ENCODE data around the gene PLCB3. TPM values are rescaled to one million over a fixed set of nuclear protein-coding genes. Genes with fewer than 3 reads are reported as not detected.
A peak's percentile ranks its signal among the peaks of the same experiment; 100 is the strongest.

PLCB3 gene
- total RNA-seq, 1 donor from 2014 or later = 43.5 TPM

DNA sequence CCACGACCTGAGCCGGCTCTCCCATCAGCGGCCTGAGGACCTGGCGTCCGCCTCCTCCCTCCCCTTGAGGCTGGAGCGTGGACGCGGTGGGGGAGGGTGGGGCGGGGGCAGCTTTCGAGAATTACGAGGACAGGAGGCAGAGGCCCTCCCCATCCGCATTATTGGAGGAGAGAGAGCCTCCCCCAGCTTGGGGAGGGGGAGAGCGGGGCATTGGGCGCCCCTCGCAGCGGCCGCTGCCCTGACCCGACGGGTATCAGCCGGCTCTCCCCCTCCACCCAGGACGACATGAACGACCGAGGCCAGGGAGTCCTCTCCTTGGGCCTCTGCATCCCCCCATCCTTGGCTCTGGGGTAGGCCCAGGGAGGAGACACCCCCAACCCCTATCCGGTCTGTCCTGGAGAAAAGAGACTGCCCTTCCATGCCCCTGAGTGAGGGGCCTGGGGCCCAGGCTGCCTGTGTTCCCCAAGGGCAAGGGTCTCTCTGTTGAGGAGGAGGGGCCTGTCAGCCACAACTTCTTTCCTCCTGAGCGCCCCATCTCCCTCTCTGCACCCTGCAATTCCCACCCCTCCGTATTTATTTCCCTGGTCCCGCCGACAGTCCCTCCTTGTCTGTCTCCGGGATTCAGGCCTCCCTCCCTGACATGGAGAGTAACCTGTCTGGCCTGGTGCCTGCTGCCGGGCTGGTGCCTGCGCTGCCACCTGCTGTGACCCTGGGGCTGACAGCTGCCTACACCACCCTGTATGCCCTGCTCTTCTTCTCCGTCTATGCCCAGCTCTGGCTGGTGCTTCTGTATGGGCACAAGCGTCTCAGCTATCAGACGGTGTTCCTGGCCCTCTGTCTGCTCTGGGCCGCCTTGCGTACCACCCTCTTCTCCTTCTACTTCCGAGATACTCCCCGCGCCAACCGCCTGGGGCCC is 34.8 kb downstream of the PLCB3 start:
- DNase-seq (ENCODE audit: low read depth) = no peak
- TF ChIP-seq CTCF (conservative IDR thresholded peaks at IDR 0.05; ENCODE audit: low read depth, low read length) = peak; percentile 30
- H3K4me3 ChIP-seq (ENCODE audit: low read depth, low read length) = peak overlapping the region; percentile 94

- H3K4me3 ChIP-seq (ENCODE audit: low read depth, low read length) = no peak overlapping the region
- no peak for DNase-seq (ENCODE audit: low read depth)
- no peak for TF ChIP-seq CTCF (conservative IDR thresholded peaks at IDR 0.05; ENCODE audit: low read depth, low read length)
Observed at GRCh38 chr11:64286801-64287159, 35.5 kb downstream of the PLCB3 start.

DNA sequence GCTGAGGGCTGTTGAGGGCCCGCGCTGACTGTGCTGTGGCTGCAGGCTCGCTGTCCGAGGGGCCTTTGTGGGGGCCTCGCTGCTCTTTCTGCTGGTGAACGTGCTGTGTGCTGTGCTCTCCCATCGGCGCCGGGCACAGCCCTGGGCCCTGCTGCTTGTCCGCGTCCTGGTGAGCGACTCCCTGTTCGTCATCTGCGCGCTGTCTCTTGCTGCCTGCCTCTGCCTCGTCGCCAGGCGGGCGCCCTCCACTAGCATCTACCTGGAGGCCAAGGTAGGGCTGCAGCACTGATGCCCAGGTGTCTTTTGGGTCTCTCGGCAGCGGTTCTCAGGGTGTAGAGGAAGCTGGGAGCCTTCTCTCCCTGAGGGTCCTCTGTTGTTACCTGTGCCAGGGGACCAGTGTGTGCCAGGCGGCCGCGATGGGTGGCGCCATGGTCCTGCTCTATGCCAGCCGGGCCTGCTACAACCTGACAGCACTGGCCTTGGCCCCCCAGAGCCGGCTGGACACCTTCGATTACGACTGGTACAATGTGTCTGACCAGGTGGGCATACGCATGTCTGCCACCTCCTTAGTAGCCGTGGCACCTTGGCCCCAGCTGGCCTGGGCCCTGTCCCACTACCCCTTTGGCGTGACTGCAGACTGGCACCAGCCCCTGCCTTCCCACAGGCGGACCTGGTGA is 36.5 kb downstream of the PLCB3 start:
- no peak for DNase-seq (ENCODE audit: low read depth)
- no peak overlapping the region for H3K4me3 ChIP-seq (ENCODE audit: low read depth, low read length)
- TF ChIP-seq CTCF (conservative IDR thresholded peaks at IDR 0.05; ENCODE audit: low read depth, low read length) = no peak

- TF ChIP-seq CTCF (conservative IDR thresholded peaks at IDR 0.05; ENCODE audit: low read depth, low read length) = no peak
- no peak overlapping the region for H3K4me3 ChIP-seq (ENCODE audit: low read depth, low read length)
- no peak for DNase-seq (ENCODE audit: low read depth)
Observed at GRCh38 chr11:64288353-64288750, 37.0 kb downstream of the PLCB3 start.

GRCh38 chr11:64289002-64289564 is 37.8 kb downstream of the PLCB3 start:
- H3K4me3 ChIP-seq (ENCODE audit: low read depth, low read length) = no peak overlapping the region
- no peak for DNase-seq (ENCODE audit: low read depth)
- no peak for TF ChIP-seq CTCF (conservative IDR thresholded peaks at IDR 0.05; ENCODE audit: low read depth, low read length)

DNA sequence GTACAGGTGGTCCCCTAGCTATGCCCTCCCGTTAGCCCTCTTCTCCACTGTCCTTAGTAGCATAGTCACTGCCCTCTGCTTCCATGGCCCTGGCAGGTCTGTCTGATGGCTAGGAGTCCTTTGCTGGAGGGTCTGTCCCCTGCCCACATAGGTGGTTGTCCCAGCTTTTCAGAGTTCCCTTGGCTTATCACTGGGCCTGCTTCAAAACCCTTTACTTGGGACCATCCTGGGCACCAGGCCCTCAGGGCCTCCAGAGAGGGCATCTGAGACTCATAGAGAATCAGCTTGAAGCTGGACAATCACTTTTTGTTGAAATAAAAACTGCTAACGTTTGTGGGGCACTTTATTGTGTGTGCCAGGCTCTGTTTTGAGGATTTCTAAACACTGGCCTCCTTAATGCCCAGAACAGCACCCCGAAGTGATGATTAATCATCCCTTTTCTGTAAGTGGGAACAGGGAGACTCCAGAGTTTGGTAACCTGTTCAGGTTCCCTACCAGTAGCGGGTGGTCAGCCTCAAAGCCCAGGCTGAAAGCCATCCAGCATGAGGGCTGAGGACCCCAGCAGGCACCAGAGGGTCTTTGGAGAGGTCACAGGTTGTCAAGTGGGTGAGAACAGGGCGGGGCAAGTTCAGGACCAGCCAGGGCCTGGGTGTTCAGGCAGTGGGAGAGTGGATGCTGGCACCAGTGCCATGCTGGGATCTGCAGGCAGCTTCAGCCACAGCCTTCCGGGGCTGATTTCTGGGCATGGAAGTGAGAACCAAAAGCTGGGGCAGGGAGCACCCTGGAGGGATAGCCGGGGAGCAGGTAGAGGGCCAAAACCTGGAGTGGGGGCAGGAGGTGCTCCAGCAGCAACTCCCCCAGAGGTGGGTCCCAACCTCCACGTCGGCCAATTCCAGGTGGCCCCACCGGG is 39.3 kb downstream of the PLCB3 start:
- DNase-seq (ENCODE audit: low read depth) = no peak
- H3K4me3 ChIP-seq (ENCODE audit: low read depth, low read length) = no peak overlapping the region
- TF ChIP-seq CTCF (conservative IDR thresholded peaks at IDR 0.05; ENCODE audit: low read depth, low read length) = no peak

Data from epithelial cell of proximal tubule (primary cell).